NT2/D1 (cell line): Measurements from ENCODE around the gene SIM1.

Experiments
- DNase-seq: peaks from one replicate; pipeline ENCODE4 v3.0.0-alpha.2; 2011; ENCODE audit warnings: low read depth, low spot score
- H3K27me3 ChIP-seq: 2 replicates; pipeline ENCODE4 v1.6.0; 2011; ENCODE audit warnings: mild to moderate bottlenecking; ENCODE audit not compliant: insufficient read length, insufficient read depth
- H3K36me3 ChIP-seq: 2 replicates; pipeline ENCODE4 v1.6.1; 2011; ENCODE audit warnings: mild to moderate bottlenecking, low read length, mixed read lengths; ENCODE audit not compliant: insufficient read depth, insufficient read length
- H3K4me1 ChIP-seq: 2 replicates; pipeline ENCODE4 v1.5.1; 2011; ENCODE audit not compliant: insufficient read depth, insufficient read length
- H3K4me3 ChIP-seq: 2 replicates; pipeline ENCODE4 v1.5.1; 2011; ENCODE audit warnings: low read depth; ENCODE audit not compliant: insufficient read length
- H3K9ac ChIP-seq: 2 replicates; pipeline ENCODE4 v1.6.0; 2011; ENCODE audit warnings: low read depth; ENCODE audit not compliant: insufficient read length
- H3K9me3 ChIP-seq: 2 replicates; pipeline ENCODE4 v1.5.1; 2011; ENCODE audit warnings: mild to moderate bottlenecking, low read length; ENCODE audit not compliant: insufficient read depth
- SUZ12 ChIP-seq: IDR thresholded peaks from 2 replicates; pipeline ENCODE4 v1.6.1; 2011; ENCODE audit not compliant: insufficient read length, insufficient read depth; ENCODE audit errors: extremely low read depth
- YY1 ChIP-seq: IDR thresholded peaks from 2 replicates; pipeline ENCODE4 v1.6.1; 2011; ENCODE audit not compliant: insufficient read length, insufficient read depth
- ZNF274 ChIP-seq: IDR thresholded peaks from 2 replicates; pipeline ENCODE4 v1.6.1; 2011; ENCODE audit warnings: mild to moderate bottlenecking, low read depth, low read length

Gene SIM1

GRCh38 chr6:100446115-100447080 lies 18.3 kb downstream of the SIM1 start:
- no peak overlapping the region for H3K4me3 ChIP-seq
- H3K27me3 ChIP-seq, result no peaks in the 10 kb centered on the region

DNA sequence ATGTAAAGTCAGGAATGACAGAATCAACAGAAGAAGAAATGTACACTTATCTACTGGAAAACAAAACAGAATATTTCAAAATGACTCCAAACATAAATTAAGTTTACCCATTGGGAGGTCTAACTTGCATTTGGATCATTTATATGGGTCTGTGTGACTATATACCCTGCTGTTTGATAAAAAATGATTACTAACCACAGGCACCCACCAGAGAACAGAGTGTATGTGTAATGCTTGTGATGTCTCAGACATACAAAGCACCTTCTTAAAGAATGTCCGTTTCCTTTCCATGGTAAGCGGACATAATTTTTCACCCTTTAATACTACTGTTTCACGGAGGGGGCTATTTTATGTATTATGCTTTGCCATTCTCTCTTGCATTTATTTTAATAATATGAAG lies 19.2 kb downstream of the SIM1 start:
- DNase-seq, result no peak
- Histone ChIP-seq H3K27me3 (no peaks in the 10 kb centered on the region), H3K9ac (no peak overlapping the region), H3K9me3 (no peaks in the 10 kb centered on the region; the same call in 1 of the 2 replicates), H3K36me3 (no peaks in the 10 kb centered on the region), H3K4me3 (no peak overlapping the region), H3K4me1 (no peaks in the 10 kb centered on the region)
- TF ChIP-seq ZNF274, result no peak
- no peak for TF ChIP-seq YY1
- no peak for TF ChIP-seq SUZ12

More at GRCh38 chr6:100446115-100447080, 18.3 kb downstream of the SIM1 start:
- H3K4me1 ChIP-seq, result no peaks in the 10 kb centered on the region
- no peaks in the 10 kb centered on the region; the same call in 1 of the 2 replicates for H3K9me3 ChIP-seq
- no peaks in the 10 kb centered on the region for H3K36me3 ChIP-seq
- TF ChIP-seq SUZ12 (no peak), ZNF274 (no peak), YY1 (no peak)
- H3K9ac ChIP-seq, result no peak overlapping the region
- DNase-seq, result no peak

DNA sequence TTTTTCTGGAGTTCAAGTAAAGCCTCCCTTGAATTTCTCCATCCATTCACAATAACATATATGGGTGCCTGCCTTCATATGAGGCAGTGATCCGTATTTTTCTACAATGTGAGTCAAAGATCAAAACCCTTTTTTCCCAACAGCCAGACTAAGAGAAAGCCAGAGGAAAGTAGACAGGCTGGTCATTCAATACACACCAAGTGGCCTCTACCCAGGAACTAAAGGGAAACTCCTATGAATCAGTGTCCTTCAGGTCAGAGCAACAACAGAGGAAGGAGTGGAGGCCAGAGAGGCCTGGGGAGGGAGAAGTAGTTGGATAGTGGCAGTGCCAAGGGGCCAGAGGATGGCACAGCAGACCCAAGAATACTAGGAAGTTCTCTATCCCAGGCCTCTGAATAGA lies 23.8 kb downstream of the SIM1 start:
- no peak for DNase-seq
- H3K4me1 ChIP-seq, result no peaks in the 10 kb centered on the region
- H3K9me3 ChIP-seq, result no peaks in the 10 kb centered on the region
- TF ChIP-seq ZNF274 (no peak), SUZ12 (no peak), YY1 (no peak)
- no peak overlapping the region for H3K4me3 ChIP-seq
- H3K27me3 ChIP-seq, result no peaks in the 10 kb centered on the region
- no peaks in the 10 kb centered on the region for H3K36me3 ChIP-seq
- no peak overlapping the region for H3K9ac ChIP-seq

- DNase-seq, result no peak
- TF ChIP-seq SUZ12 (no peak), YY1 (no peak), ZNF274 (no peak)
- no peak overlapping the region for H3K9ac ChIP-seq
Measured at GRCh38 chr6:100435299-100435698, 29.4 kb downstream of the SIM1 start.

GRCh38 chr6:100433726-100434435 lies 30.8 kb downstream of the SIM1 start:
- Histone ChIP-seq H3K9ac (no peak overlapping the region), H3K4me3 (no peak overlapping the region), H3K27me3 (no peaks in the 10 kb centered on the region), H3K4me1 (no peaks in the 10 kb centered on the region), H3K9me3 (no peaks in the 10 kb centered on the region), H3K36me3 (no peaks in the 10 kb centered on the region)
- TF ChIP-seq SUZ12 (no peak), YY1 (no peak), ZNF274 (no peak)
- no peak for DNase-seq

More at GRCh38 chr6:100435299-100435698, 29.4 kb downstream of the SIM1 start:
- Histone ChIP-seq H3K36me3 (no peaks in the 10 kb centered on the region), H3K4me3 (no peak overlapping the region), H3K9me3 (no peaks in the 10 kb centered on the region), H3K27me3 (no peaks in the 10 kb centered on the region), H3K4me1 (no peaks in the 10 kb centered on the region)

DNA sequence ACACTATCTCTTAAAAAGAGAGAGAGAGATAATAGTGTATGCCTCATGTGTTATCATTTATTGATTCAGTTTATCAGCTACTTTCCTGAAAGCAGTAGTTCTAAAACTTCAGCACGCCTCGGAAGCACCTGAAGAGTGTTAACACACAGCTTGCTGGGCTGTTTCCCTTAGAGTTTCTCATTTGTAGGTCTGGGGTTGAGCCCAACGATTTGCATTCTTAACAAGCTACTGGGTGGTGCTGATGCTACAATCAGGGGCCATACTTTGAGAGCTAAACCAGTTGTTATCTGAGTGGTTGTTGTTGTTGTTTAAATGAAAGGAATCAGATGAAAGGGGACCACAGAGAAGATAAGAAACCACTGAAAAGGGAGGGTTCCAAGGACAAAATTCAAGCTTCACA lies 32.6 kb downstream of the SIM1 start:
- Histone ChIP-seq H3K4me1 (no peaks in the 10 kb centered on the region), H3K27me3 (no peaks in the 10 kb centered on the region), H3K4me3 (no peak overlapping the region), H3K36me3 (no peaks in the 10 kb centered on the region), H3K9ac (no peak overlapping the region), H3K9me3 (no peaks in the 10 kb centered on the region)
- TF ChIP-seq YY1 (no peak), ZNF274 (no peak), SUZ12 (no peak)
- DNase-seq, result no peak

GRCh38 chr6:100430962-100431361 lies 33.8 kb downstream of the SIM1 start:
- Histone ChIP-seq H3K9ac (no peak overlapping the region), H3K9me3 (no peaks in the 10 kb centered on the region), H3K4me3 (no peak overlapping the region), H3K27me3 (no peaks in the 10 kb centered on the region), H3K4me1 (no peaks in the 10 kb centered on the region), H3K36me3 (no peaks in the 10 kb centered on the region)
- TF ChIP-seq YY1 (no peak), SUZ12 (no peak), ZNF274 (no peak)
- no peak for DNase-seq
